ENCODE data around the gene IL2. TPM values are rescaled to one million over a fixed set of nuclear protein-coding genes. Genes with fewer than 3 reads are reported as not detected.

IL2 gene
- total RNA-seq, 1 experiment from 2014 or later = 1.3 TPM

DNA sequence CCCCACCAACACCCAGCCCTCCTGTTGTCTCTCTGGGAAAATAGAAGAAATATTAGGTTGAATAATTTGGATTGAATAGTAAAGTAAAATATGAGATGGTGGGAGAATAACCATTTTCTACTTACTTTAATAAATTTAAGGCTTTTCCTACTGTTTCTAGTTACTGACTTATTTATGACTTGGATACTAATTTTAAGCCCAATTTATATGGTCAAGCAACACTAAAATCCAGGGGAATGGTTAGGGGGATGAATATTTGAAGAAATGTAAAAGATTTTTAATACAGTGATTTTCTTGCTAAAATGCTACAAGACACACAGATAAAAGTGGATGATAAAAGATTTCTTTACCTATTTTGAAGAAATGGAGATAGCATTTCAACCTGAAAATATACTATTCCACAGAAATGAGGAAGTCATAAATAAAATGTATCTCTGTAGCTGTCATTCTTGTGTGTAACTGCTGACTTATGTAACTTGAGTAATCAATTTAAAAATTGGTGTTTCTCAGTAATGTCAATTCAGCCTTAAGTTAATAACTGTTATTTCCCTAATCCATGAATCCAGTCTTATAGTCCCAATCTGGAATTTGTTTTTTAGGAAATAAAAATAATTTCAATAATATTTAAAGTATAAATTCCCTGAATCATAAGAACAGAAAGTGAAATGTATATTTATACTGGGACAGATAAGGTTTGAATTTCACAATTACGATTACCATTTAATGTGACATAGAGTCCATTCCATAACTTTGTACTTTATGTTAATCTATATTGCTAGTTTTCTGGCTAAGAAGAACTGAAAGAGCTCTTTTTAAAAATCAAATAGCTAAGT is 24.3 kb upstream of the IL2 start:
- POLR2A ChIA-PET = no interaction called here

More for the DNA sequence above, 24.3 kb upstream of the IL2 start:
- no peaks in the 10 kb centered on the region for H3K79me2 ChIP-seq (ENCODE audit: insufficient read depth, low read length)
- H2AFZ ChIP-seq (ENCODE audit: low read depth, low read length, poor library complexity, severe bottlenecking) = no peak overlapping the region
- no peaks in the 10 kb centered on the region for H3K9me2 ChIP-seq (ENCODE audit: insufficient read depth)
- no peak overlapping the region for H3K9ac ChIP-seq (ENCODE audit: low read length)
- no peaks in the 10 kb centered on the region for H4K20me1 ChIP-seq (ENCODE audit: insufficient read depth)
- H3K27me3 ChIP-seq (ENCODE audit: insufficient read depth, low read length) = no peaks in the 10 kb centered on the region
- no peak overlapping the region for H3K27ac ChIP-seq (ENCODE audit: low read depth, low read length)
- CTCF ChIA-PET = no interaction called here
- H3K36me3 ChIP-seq (ENCODE audit: control insufficient read depth in 1 of 2, insufficient read depth in 2 of 2, low read length in 2 of 2) = no peaks in the 10 kb centered on the region
- ATAC-seq = no peak
- TF ChIP-seq ZNF274 (IDR thresholded peaks at IDR 0.05; ENCODE audit: low read depth, low read length) (no peak), POLR2AphosphoS5 (IDR thresholded peaks at IDR 0.05; ENCODE audit: low read depth, low read length) (no peak), SRF (IDR thresholded peaks at IDR 0.05; ENCODE audit: low read depth) (no peak), SP1 (IDR thresholded peaks at IDR 0.05; ENCODE audit: low read depth) (no peak), TCF7L2 (IDR thresholded peaks at IDR 0.05; ENCODE audit: borderline replicate concordance, extremely low read depth, insufficient read depth, insufficient read length) (no peak), ELF1 (IDR thresholded peaks at IDR 0.05; ENCODE audit: borderline replicate concordance, low read depth) (no peak), ZFX (IDR thresholded peaks at IDR 0.05) (no peak), EZH2phosphoT487 (IDR thresholded peaks at IDR 0.05; ENCODE audit: borderline replicate concordance) (no peak), EGR1 (IDR thresholded peaks at IDR 0.05; ENCODE audit: low read depth) (no peak), RAD21 (IDR thresholded peaks at IDR 0.05; ENCODE audit: low read depth) (no peak), YY1 (IDR thresholded peaks at IDR 0.05; ENCODE audit: extremely low read depth, insufficient replicate concordance, low read depth, low read length) (no peak), EZH2 (IDR thresholded peaks at IDR 0.05) (no peak)
- TF ChIP-seq, protein P1, sequence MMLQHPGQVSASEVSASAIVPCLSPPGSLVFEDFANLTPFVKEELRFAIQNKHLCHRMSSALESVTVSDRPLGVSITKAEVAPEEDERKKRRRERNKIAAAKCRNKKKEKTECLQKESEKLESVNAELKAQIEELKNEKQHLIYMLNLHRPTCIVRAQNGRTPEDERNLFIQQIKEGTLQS (IDR thresholded peaks at IDR 0.05) = no peak
- TF ChIP-seq, protein P2, sequence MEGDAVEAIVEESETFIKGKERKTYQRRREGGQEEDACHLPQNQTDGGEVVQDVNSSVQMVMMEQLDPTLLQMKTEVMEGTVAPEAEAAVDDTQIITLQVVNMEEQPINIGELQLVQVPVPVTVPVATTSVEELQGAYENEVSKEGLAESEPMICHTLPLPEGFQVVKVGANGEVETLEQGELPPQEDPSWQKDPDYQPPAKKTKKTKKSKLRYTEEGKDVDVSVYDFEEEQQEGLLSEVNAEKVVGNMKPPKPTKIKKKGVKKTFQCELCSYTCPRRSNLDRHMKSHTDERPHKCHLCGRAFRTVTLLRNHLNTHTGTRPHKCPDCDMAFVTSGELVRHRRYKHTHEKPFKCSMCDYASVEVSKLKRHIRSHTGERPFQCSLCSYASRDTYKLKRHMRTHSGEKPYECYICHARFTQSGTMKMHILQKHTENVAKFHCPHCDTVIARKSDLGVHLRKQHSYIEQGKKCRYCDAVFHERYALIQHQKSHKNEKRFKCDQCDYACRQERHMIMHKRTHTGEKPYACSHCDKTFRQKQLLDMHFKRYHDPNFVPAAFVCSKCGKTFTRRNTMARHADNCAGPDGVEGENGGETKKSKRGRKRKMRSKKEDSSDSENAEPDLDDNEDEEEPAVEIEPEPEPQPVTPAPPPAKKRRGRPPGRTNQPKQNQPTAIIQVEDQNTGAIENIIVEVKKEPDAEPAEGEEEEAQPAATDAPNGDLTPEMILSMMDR (IDR thresholded peaks at IDR 0.05 in 2 of 3, conservative IDR thresholded peaks at IDR 0.05 in 1 of 3; ENCODE audit: borderline replicate concordance in 1 of 3, insufficient read depth in 1 of 3, low read depth in 2 of 3, low read length in 2 of 3) = no peak
- TF ChIP-seq, protein P3, sequence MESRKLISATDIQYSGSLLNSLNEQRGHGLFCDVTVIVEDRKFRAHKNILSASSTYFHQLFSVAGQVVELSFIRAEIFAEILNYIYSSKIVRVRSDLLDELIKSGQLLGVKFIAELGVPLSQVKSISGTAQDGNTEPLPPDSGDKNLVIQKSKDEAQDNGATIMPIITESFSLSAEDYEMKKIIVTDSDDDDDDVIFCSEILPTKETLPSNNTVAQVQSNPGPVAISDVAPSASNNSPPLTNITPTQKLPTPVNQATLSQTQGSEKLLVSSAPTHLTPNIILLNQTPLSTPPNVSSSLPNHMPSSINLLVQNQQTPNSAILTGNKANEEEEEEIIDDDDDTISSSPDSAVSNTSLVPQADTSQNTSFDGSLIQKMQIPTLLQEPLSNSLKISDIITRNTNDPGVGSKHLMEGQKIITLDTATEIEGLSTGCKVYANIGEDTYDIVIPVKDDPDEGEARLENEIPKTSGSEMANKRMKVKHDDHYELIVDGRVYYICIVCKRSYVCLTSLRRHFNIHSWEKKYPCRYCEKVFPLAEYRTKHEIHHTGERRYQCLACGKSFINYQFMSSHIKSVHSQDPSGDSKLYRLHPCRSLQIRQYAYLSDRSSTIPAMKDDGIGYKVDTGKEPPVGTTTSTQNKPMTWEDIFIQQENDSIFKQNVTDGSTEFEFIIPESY (IDR thresholded peaks at IDR 0.05; ENCODE audit: extremely low read depth, insufficient replicate concordance, low read length) = no peak
- H3K4me1 ChIP-seq (ENCODE audit: control insufficient read depth in 1 of 2, insufficient read depth in 2 of 2, low read length in 2 of 2) = no peaks in the 10 kb centered on the region
- intact Hi-C loops (cut with micrococcal nuclease) = no loop called here
- no TSS peak for BruUV-seq (replicated peaks)
- no peak overlapping the region for H3K4me2 ChIP-seq (ENCODE audit: low read length)
- no peak for DNase-seq (ENCODE audit: low read depth, low spot score)
- RAD21 ChIA-PET (ENCODE audit: low non-redundant PET in 1 of 2, low total read pairs in 2 of 2, uncharacterized antibody in 2 of 2, unreplicated experiment in 2 of 2) = no interaction called here
- H3K4me3 ChIP-seq (replicated peaks in 1 of 2; ENCODE audit: low read depth in 1 of 2, low read length in 2 of 2) = no peak overlapping the region
- no peaks in the 10 kb centered on the region for H3K9me3 ChIP-seq (ENCODE audit: control insufficient read depth in 1 of 2, insufficient read depth in 1 of 2, low read depth in 1 of 2, low read length in 2 of 2)
